HAP-1 (cell line): ENCODE data around the gene CCDC69.

ENCODE experiments used
- DNase-seq, 2 experiments: peaks; one replicate each; pipeline ENCODE4 v3.0.0-alpha.2; 2016 to 2020; ENCODE audit warnings: low spot score in 2 of 2
- H3K27me3 ChIP-seq: fragments of 250-450 bp; sonication (Bioruptor Pico); 2 replicates; pipeline ENCODE4 v1.5.1; 2020; ENCODE audit warnings: low read depth, mild to moderate bottlenecking, moderate library complexity
- H3K36me3 ChIP-seq: fragments of 250-450 bp; sonication (Bioruptor Pico); replicated peaks from 2 replicates; pipeline ENCODE4 v1.5.1; 2020; ENCODE audit warnings: mild to moderate bottlenecking
- H3K4me1 ChIP-seq: fragments of 250-450 bp; sonication (Bioruptor Pico); 2 replicates; pipeline ENCODE4 v1.5.1; 2020; ENCODE audit warnings: mild to moderate bottlenecking
- H3K4me3 ChIP-seq: fragments of 250-450 bp; sonication (Bioruptor Pico); 2 replicates; pipeline ENCODE4 v1.5.1; 2020; ENCODE audit warnings: mild to moderate bottlenecking, moderate library complexity
- H3K9me3 ChIP-seq: fragments of 250-450 bp; sonication (Bioruptor Pico); 2 replicates; pipeline ENCODE4 v1.5.1; 2020; ENCODE audit warnings: mild to moderate bottlenecking, moderate library complexity
- in situ Hi-C: fragments of 300-500 bp; cut with MboI; formaldehyde crosslinking; loops from 3 replicates; pipeline ENCODE4 v1.14.3; 2020; ENCODE audit warnings: low sequenced_read_pairs, inconsistent platforms, mixed read lengths

CCDC69 gene

GRCh38 chr5:151153766-151154272 is 70.1 kb downstream of the CCDC69 start:
- Histone ChIP-seq H3K4me3 (no peak overlapping the region), H3K9me3 (no peaks in the 10 kb centered on the region), H3K36me3 (no peaks in the 10 kb centered on the region; the same call in 1 of the 2 replicates), H3K4me1 (peaks cover 12% of the 10 kb centered on the region), H3K27me3 (no peaks in the 10 kb centered on the region)
- in situ Hi-C loops = loop anchor here (25.0 kb wide), 1 partner anchor 367 kb away; the partner anchor contains the start of gene SMIM3
- no peak for DNase-seq

GRCh38 chr5:151153300-151153699 is 70.6 kb downstream of the CCDC69 start:
- Histone ChIP-seq H3K9me3 (no peaks in the 10 kb centered on the region), H3K27me3 (no peaks in the 10 kb centered on the region), H3K36me3 (no peaks in the 10 kb centered on the region; the same call in 1 of the 2 replicates), H3K4me1 (peaks cover 12% of the 10 kb centered on the region), H3K4me3 (no peak overlapping the region)
- in situ Hi-C loops = loop anchor here (25.0 kb wide), 1 partner anchor 366 kb away; the partner anchor contains the start of gene SMIM3
- DNase-seq = no peak

GRCh38 chr5:151151793-151152192 is 72.1 kb downstream of the CCDC69 start:
- no peak for DNase-seq
- H3K27me3 ChIP-seq = no peaks in the 10 kb centered on the region
- H3K4me3 ChIP-seq = no peak overlapping the region
- peaks cover 9% of the 10 kb centered on the region; the same call in 1 of the 2 replicates for H3K36me3 ChIP-seq
- peaks cover 7% of the 10 kb centered on the region for H3K4me1 ChIP-seq
- in situ Hi-C loops = loop anchor here (25.0 kb wide), 1 partner anchor 364 kb away; the partner anchor contains the start of gene SMIM3
- H3K9me3 ChIP-seq = no peaks in the 10 kb centered on the region

- H3K36me3 ChIP-seq = peaks cover 9% of the 10 kb centered on the region; the same call in 1 of the 2 replicates
- H3K9me3 ChIP-seq = no peaks in the 10 kb centered on the region
- in situ Hi-C loops = loop anchor here (25.0 kb wide), 1 partner anchor 364 kb away; the partner anchor contains the start of gene SMIM3
- H3K4me1 ChIP-seq = peaks cover 2% of the 10 kb centered on the region; the same call in 1 of the 2 replicates
- no peak overlapping the region for H3K4me3 ChIP-seq
- no peaks in the 10 kb centered on the region for H3K27me3 ChIP-seq
- DNase-seq = no peak
Observed at GRCh38 chr5:151151263-151151660, 72.6 kb downstream of the CCDC69 start.

GRCh38 chr5:151150471-151151262 is 73.2 kb downstream of the CCDC69 start:
- no peaks in the 10 kb centered on the region for H3K27me3 ChIP-seq
- H3K36me3 ChIP-seq = peaks cover 11% of the 10 kb centered on the region; the same call in 1 of the 2 replicates
- H3K9me3 ChIP-seq = no peaks in the 10 kb centered on the region
- no peaks in the 10 kb centered on the region for H3K4me1 ChIP-seq
- in situ Hi-C loops = loop anchor here (25.0 kb wide), 1 partner anchor 363 kb away; the partner anchor contains the start of gene SMIM3
- no peak overlapping the region for H3K4me3 ChIP-seq
- no peak for DNase-seq

- in situ Hi-C loops = no loop called here
- H3K4me1 ChIP-seq = no peaks in the 10 kb centered on the region
- DNase-seq = no peak
- H3K36me3 ChIP-seq = peaks cover 13% of the 10 kb centered on the region
- H3K4me3 ChIP-seq = no peak overlapping the region
- no peaks in the 10 kb centered on the region for H3K27me3 ChIP-seq
- H3K9me3 ChIP-seq = no peaks in the 10 kb centered on the region
Observed at GRCh38 chr5:151148583-151148982, 75.3 kb downstream of the CCDC69 start.

- H3K4me1 ChIP-seq = no peaks in the 10 kb centered on the region
- H3K36me3 ChIP-seq = peaks cover 13% of the 10 kb centered on the region
Observed at GRCh38 chr5:151147033-151147432, 76.9 kb downstream of the CCDC69 start.

GRCh38 chr5:151146061-151146460 is 77.8 kb downstream of the CCDC69 start:
- in situ Hi-C loops = no loop called here
- Histone ChIP-seq H3K36me3 (peaks cover 13% of the 10 kb centered on the region), H3K27me3 (no peaks in the 10 kb centered on the region), H3K9me3 (no peaks in the 10 kb centered on the region), H3K4me3 (no peak overlapping the region), H3K4me1 (no peaks in the 10 kb centered on the region)
- DNase-seq = no peak

More at GRCh38 chr5:151147033-151147432, 76.9 kb downstream of the CCDC69 start:
- DNase-seq = no peak
- H3K4me3 ChIP-seq = no peak overlapping the region
- H3K27me3 ChIP-seq = no peaks in the 10 kb centered on the region
- in situ Hi-C loops = no loop called here
- no peaks in the 10 kb centered on the region for H3K9me3 ChIP-seq

GRCh38 chr5:151144922-151145321 is 79.0 kb downstream of the CCDC69 start:
- peaks cover 13% of the 10 kb centered on the region for H3K36me3 ChIP-seq
- no peak for DNase-seq
- H3K27me3 ChIP-seq = no peaks in the 10 kb centered on the region
- no peaks in the 10 kb centered on the region for H3K4me1 ChIP-seq
- in situ Hi-C loops = no loop called here
- no peak overlapping the region for H3K4me3 ChIP-seq
- no peaks in the 10 kb centered on the region for H3K9me3 ChIP-seq

- DNase-seq = no peak
- Histone ChIP-seq H3K27me3 (no peaks in the 10 kb centered on the region), H3K4me3 (no peak overlapping the region), H3K9me3 (no peaks in the 10 kb centered on the region), H3K4me1 (no peaks in the 10 kb centered on the region), H3K36me3 (peaks cover 15% of the 10 kb centered on the region)
- in situ Hi-C loops = no loop called here
Observed at GRCh38 chr5:151144275-151144674, 79.6 kb downstream of the CCDC69 start.

- no peak for DNase-seq
- Histone ChIP-seq H3K4me1 (no peaks in the 10 kb centered on the region), H3K9me3 (no peaks in the 10 kb centered on the region), H3K27me3 (no peaks in the 10 kb centered on the region), H3K4me3 (no peak overlapping the region), H3K36me3 (peaks cover 21% of the 10 kb centered on the region)
- in situ Hi-C loops = no loop called here
Observed at GRCh38 chr5:151143645-151144044, 80.2 kb downstream of the CCDC69 start.

- DNase-seq = no peak
- Histone ChIP-seq H3K4me1 (no peaks in the 10 kb centered on the region), H3K36me3 (peaks cover 28% of the 10 kb centered on the region), H3K27me3 (no peaks in the 10 kb centered on the region), H3K9me3 (no peaks in the 10 kb centered on the region), H3K4me3 (no peak overlapping the region)
- in situ Hi-C loops = no loop called here
Observed at GRCh38 chr5:151142933-151143332, 81.0 kb downstream of the CCDC69 start.

GRCh38 chr5:151141535-151141934 is 82.4 kb downstream of the CCDC69 start:
- in situ Hi-C loops = no loop called here
- Histone ChIP-seq H3K9me3 (no peaks in the 10 kb centered on the region), H3K4me3 (no peak overlapping the region), H3K36me3 (peaks cover 33% of the 10 kb centered on the region), H3K27me3 (no peaks in the 10 kb centered on the region), H3K4me1 (no peaks in the 10 kb centered on the region)
- DNase-seq = no peak
